ENCODE results near the gene ANKRD33. TPM values are rescaled to one million over a fixed set of nuclear protein-coding genes. Genes with fewer than 3 reads are reported as not detected.

ANKRD33 gene
- polyA plus RNA-seq, 1 experiment: not detected

DNA sequence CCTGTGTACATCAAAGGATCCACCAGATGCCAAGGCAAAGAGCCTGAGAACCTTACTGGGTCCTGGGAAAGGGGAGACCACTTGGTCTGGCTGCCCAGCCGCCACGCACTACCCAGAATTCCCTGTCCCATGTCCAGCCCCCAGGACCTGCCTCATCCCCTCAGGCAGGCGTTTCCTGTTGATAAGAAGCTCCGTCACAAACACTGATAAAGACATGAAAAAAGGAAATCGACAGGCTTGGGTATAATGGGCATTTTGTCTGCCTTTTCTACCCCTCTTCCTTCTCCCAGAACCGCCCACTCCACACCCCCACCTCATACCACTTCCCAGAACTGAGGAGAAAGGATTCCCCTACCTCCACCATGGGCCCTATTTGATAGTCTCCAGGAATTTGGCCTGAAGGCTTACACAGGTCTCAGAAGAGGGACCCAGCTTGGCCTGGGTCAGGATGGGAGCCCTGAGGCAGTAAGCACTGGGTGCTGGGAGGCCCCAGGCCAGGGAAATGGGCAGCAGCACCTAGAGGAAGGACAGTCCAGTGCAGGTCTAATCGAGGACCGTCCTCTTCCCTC is 38.2 kb downstream of the ANKRD33 start:
- Histone ChIP-seq H3K36me3 (ENCODE audit: control insufficient read depth, insufficient read depth, low read length) (no peaks in the 10 kb centered on the region), H3K4me3 (ENCODE audit: low read depth, low read length) (no peak overlapping the region), H3K27me3 (ENCODE audit: control insufficient read depth, insufficient read depth, low read length) (no peaks in the 10 kb centered on the region; the same call in 1 of the 2 replicates)
- DNase-seq (ENCODE audit: low read depth): no peak
- ChIA-PET CTCF (interaction anchor here (1.0 to 8.8 kb wide), 9 partner anchors 8 to 58 kb away, joined by 3 to 165 read pairs (median 11); partner anchors contain the start of gene ACVRL1), POLR2A (no interaction called here)
- TF ChIP-seq, protein P1, sequence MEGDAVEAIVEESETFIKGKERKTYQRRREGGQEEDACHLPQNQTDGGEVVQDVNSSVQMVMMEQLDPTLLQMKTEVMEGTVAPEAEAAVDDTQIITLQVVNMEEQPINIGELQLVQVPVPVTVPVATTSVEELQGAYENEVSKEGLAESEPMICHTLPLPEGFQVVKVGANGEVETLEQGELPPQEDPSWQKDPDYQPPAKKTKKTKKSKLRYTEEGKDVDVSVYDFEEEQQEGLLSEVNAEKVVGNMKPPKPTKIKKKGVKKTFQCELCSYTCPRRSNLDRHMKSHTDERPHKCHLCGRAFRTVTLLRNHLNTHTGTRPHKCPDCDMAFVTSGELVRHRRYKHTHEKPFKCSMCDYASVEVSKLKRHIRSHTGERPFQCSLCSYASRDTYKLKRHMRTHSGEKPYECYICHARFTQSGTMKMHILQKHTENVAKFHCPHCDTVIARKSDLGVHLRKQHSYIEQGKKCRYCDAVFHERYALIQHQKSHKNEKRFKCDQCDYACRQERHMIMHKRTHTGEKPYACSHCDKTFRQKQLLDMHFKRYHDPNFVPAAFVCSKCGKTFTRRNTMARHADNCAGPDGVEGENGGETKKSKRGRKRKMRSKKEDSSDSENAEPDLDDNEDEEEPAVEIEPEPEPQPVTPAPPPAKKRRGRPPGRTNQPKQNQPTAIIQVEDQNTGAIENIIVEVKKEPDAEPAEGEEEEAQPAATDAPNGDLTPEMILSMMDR (IDR thresholded peaks at IDR 0.05; ENCODE audit: insufficient read depth, low read depth, low read length): no peak

DNA sequence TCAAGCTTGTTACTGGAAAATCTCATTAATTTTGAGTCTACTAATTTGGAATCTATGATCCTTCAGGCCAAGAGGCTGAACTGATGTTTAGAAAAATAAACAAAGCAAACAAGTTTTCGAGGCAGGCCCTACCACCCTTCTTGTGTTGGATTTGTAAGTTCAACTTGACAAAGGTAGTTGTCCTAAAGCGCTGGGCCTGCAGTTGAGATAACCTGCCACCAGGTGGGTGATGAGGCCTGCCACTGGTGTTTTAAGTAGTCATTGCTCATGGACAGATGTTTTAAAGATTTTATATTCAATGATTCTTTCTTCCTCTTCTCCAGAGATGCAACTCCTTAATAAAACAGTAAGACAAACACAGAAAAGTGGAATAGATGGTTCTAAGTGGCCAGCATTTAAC is 38.8 kb downstream of the ANKRD33 start:
- no peak overlapping the region for H3K4me3 ChIP-seq (ENCODE audit: low read depth, low read length)
- ChIA-PET POLR2A (no interaction called here), CTCF (interaction anchor here (1.0 to 8.8 kb wide), 15 partner anchors 8 to 99 kb away, joined by 3 to 165 read pairs (median 5); partner anchors contain the start of gene ACVRL1)
- TF ChIP-seq, protein P1 (IDR thresholded peaks at IDR 0.05; ENCODE audit: insufficient read depth, low read depth, low read length): peak; percentile 44; the same call in 1 of the 2 replicates
- DNase-seq (ENCODE audit: low read depth): no peak
- H3K36me3 ChIP-seq (ENCODE audit: control insufficient read depth, insufficient read depth, low read length): no peaks in the 10 kb centered on the region
- no peaks in the 10 kb centered on the region; the same call in 1 of the 2 replicates for H3K27me3 ChIP-seq (ENCODE audit: control insufficient read depth, insufficient read depth, low read length)

DNA sequence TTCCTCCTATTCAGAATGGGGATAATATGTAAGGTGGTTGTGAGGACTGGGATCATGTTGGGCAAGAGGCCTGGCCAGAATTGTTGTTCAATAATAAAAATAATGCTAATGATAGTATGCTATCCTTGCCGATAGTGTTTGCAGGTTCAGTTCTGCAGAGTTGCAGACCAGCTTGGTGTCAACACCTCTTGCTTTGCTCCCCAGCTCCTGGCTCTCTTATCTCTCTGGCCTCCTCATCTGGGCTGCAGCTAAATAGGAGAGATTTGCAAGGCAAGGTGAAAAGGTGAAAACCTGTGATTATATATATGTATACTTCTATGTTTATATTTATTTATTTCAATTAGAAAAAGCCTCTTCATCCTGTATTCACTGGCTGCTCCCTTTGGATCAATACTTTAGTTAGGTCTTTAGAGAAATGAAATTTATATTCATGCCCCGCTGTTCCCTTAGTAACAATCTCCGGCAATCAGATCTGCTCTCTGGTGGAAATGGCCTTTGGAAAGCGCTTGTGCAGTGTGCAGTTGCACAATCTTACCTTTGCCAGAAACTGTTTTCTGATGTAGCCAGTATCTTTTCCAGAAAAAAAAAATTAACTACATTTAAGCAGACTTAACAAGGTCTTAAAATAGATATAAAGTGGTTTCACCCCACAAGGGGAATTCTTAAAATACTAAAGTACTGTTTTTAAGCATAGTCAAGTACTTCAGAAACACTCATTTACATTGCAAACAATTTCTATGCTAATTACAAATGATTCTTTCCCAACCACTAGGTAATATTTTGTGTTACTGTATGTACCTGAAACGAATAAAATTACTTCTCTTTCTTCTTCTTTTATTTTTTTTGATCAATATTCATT is 44.5 kb downstream of the ANKRD33 start:
- H3K4me3 ChIP-seq (ENCODE audit: low read depth, low read length): no peak overlapping the region
- peaks cover 4% of the 10 kb centered on the region; the same call in 1 of the 2 replicates for H3K27me3 ChIP-seq (ENCODE audit: control insufficient read depth, insufficient read depth, low read length)
- ChIA-PET POLR2A (no interaction called here), CTCF (interaction anchor here (2.0 kb wide), 1 partner anchor 10 kb away, joined by 6 read pairs; no protein-coding TSS in a partner anchor)
- TF ChIP-seq, protein P1 (IDR thresholded peaks at IDR 0.05; ENCODE audit: insufficient read depth, low read depth, low read length): no peak
- DNase-seq (ENCODE audit: low read depth): no peak
- H3K36me3 ChIP-seq (ENCODE audit: control insufficient read depth, insufficient read depth, low read length): no peaks in the 10 kb centered on the region

DNA sequence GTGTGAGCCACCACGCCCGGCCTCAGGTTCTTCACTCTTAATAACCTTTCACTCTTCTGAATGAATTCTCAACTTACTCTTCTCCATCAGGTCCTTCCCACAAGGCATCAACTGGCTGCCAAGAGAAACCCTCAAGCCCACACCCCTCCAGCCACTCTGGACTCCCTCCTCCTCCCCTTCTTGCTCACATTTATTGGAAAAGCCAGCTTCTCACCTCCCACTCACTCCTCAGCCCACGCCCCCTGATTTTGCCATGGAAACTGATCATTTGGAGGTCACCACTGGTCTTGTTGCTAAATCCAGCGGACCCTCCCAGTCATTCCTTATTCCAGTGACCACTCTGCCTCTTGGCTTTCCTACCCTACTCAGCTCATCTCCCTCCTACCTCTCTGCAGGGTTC is 46.2 kb downstream of the ANKRD33 start:
- no peak for DNase-seq (ENCODE audit: low read depth)
- Histone ChIP-seq H3K36me3 (ENCODE audit: control insufficient read depth, insufficient read depth, low read length) (no peaks in the 10 kb centered on the region), H3K27me3 (ENCODE audit: control insufficient read depth, insufficient read depth, low read length) (peaks cover 9% of the 10 kb centered on the region), H3K4me3 (ENCODE audit: low read depth, low read length) (no peak overlapping the region)
- TF ChIP-seq, protein P1 (IDR thresholded peaks at IDR 0.05; ENCODE audit: insufficient read depth, low read depth, low read length): no peak
- ChIA-PET CTCF (interaction anchor here (1.3 to 3.5 kb wide), 2 partner anchors 10 to 39 kb away, joined by 3 to 42 read pairs; no protein-coding TSS in a partner anchor), POLR2A (no interaction called here)

DNA sequence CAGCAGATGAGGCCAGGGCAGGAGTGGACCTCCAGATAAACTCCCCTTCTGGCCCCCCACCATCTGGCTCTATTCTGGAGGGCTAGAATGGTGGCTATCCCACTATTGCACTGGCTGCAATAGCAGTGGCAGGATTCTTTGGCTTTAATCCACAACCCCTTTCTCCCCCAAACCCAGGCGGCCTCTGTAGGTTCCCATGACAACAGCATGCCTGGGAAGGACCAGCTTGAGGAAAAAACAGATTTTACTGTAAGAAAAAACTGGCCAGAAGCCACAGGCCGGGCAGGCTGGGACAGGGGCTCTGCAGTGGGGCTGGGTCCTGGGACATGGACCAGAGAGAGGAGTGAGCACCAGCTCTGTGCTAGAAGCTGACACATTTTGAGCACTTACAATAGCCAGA is 50.0 kb downstream of the ANKRD33 start:
- no peak overlapping the region for H3K4me3 ChIP-seq (ENCODE audit: low read depth, low read length)
- TF ChIP-seq, protein P1 (IDR thresholded peaks at IDR 0.05; ENCODE audit: insufficient read depth, low read depth, low read length): no peak
- ChIA-PET POLR2A (no interaction called here), CTCF (interaction anchor here (0.8 to 2.2 kb wide), 3 partner anchors 10 to 83 kb away, joined by 3 to 6 read pairs (median 3); no protein-coding TSS in a partner anchor)
- peaks cover 9% of the 10 kb centered on the region for H3K27me3 ChIP-seq (ENCODE audit: control insufficient read depth, insufficient read depth, low read length)
- DNase-seq (ENCODE audit: low read depth): no peak
- no peaks in the 10 kb centered on the region for H3K36me3 ChIP-seq (ENCODE audit: control insufficient read depth, insufficient read depth, low read length)

Data from BJ (cell line).